Sigmoid colon (tissue), 7 donors: ENCODE data around the gene CARD19. TPM values are rescaled to one million over a fixed set of nuclear protein-coding genes. Genes with fewer than 3 reads are reported as not detected.

Experiments used
- DNase-seq: peaks from one replicate; pipeline ENCODE4 v3.0.0-alpha.2; 2019
- H3K27ac ChIP-seq, 4 donors: fragments of 200-600 bp; sonication (generic); one replicate each; pipeline ENCODE4 v1.5.1; 2016 to 2019; ENCODE audit warnings: mild to moderate bottlenecking in 1 of 4
- H3K27me3 ChIP-seq, 3 donors: fragments of 200-600 bp; sonication (generic); one replicate each; pipeline ENCODE4 v1.5.1; 2019; ENCODE audit warnings: mild to moderate bottlenecking in 1 of 3
- H3K36me3 ChIP-seq, 4 donors: fragments of 200-600 bp; sonication (generic); one replicate each; pipeline ENCODE4 v1.5.1; 2016 to 2019
- H3K4me1 ChIP-seq, 4 donors: fragments of 200-600 bp; sonication (generic); one replicate each; pipeline ENCODE4 v1.5.1; 2017 to 2019
- H3K4me3 ChIP-seq, 4 donors: fragments of 200-600 bp; sonication (generic); one replicate each; pipeline ENCODE4 v1.5.1; 2017 to 2019; ENCODE audit warnings: mild to moderate bottlenecking in 2 of 4, moderate library complexity in 1 of 4
- H3K9me3 ChIP-seq, 4 donors: fragments of 200-600 bp in 3 of 4; sonication (generic) in 3 of 4; one replicate each; pipeline versions ENCODE4 v1.5.1 to v1.6.1; 2013 to 2019
- EP300 ChIP-seq, 4 donors: sonication (generic); formaldehyde crosslinking; IDR thresholded peaks; one replicate each; pipeline ENCODE4 v1.6.1; 2017; ENCODE audit warnings: antibody characterized with exemption in 4 of 4
- POLR2A ChIP-seq, 2 donors: fragments of 450-650 bp; IDR thresholded peaks; one replicate each; pipeline ENCODE4 v1.6.1; 2016; ENCODE audit warnings: antibody characterized with exemption in 2 of 2, mild to moderate bottlenecking in 2 of 2, moderate library complexity in 2 of 2
- POLR2AphosphoS5 ChIP-seq, 4 donors: sonication (generic); formaldehyde crosslinking; IDR thresholded peaks; one replicate each; pipeline ENCODE4 v1.6.1; 2017; ENCODE audit warnings: antibody characterized with exemption in 4 of 4
- WGBS, 2 donors: extraction: QIAGEN DNeasy Blood & Tissue Kit; methylation state at CpG; one replicate each; pipeline ENCODE4 v1.1.7; 2013; 5-methylcytosine and 5-hydroxymethylcytosine counted together
- intact Hi-C: fragments of 100-400 bp; cut with DNase I; formaldehyde crosslinking; loops from one replicate; pipeline ENCODE4 v1.15.1; 2023
- polyA plus RNA-seq, 3 donors: library from polyadenylated mRNA; stranded (reverse); fragments of 200-250 nt; gene quantifications; one replicate each; pipeline ENCODE4 v1.2.3, GENCODE V29; 2013
- total RNA-seq, 4 donors: library from RNA; depleted of rRNA; stranded (reverse); fragments of >200 nt; gene quantifications; one replicate each; pipeline ENCODE4 v1.1.0, GENCODE V29; 2016
- TF ChIP-seq, protein P1 (sequence below), 4 experiments: fragments of 450-650 bp in 3 of 4; fragments of 200-600 bp in 1 of 4; IDR thresholded peaks; one replicate each; pipeline ENCODE4 v1.5.1; 2016 to 2019; ENCODE audit warnings: antibody characterized with exemption in 4 of 4, mild to moderate bottlenecking in 3 of 4, moderate library complexity in 2 of 4
- donor health status: healthy with polysubstance abuse.
- donor health status: Bipolar disorder and iron deficiency.
- donor health status: healthy.

Gene CARD19
- total RNA-seq, result 10 to 100 TPM; 51.2 to 88.4 (median 85.0) TPM
- polyA plus RNA-seq, result 10 to 100 TPM; 56.8 to 87.2 (median 66.1) TPM

- TF ChIP-seq POLR2AphosphoS5 (IDR thresholded peaks at IDR 0.05), result peak; percentile 94 to 99 (median 98)
- peak; percentile 50 to 54 for TF ChIP-seq POLR2A (IDR thresholded peaks at IDR 0.05)
- no peak for TF ChIP-seq EP300 (IDR thresholded peaks at IDR 0.05)
- TF ChIP-seq, protein P1, sequence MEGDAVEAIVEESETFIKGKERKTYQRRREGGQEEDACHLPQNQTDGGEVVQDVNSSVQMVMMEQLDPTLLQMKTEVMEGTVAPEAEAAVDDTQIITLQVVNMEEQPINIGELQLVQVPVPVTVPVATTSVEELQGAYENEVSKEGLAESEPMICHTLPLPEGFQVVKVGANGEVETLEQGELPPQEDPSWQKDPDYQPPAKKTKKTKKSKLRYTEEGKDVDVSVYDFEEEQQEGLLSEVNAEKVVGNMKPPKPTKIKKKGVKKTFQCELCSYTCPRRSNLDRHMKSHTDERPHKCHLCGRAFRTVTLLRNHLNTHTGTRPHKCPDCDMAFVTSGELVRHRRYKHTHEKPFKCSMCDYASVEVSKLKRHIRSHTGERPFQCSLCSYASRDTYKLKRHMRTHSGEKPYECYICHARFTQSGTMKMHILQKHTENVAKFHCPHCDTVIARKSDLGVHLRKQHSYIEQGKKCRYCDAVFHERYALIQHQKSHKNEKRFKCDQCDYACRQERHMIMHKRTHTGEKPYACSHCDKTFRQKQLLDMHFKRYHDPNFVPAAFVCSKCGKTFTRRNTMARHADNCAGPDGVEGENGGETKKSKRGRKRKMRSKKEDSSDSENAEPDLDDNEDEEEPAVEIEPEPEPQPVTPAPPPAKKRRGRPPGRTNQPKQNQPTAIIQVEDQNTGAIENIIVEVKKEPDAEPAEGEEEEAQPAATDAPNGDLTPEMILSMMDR (IDR thresholded peaks at IDR 0.05), result no peak
- intact Hi-C loops, result loop anchor here (2.0 to 10.0 kb wide), 3 partner anchors 39 to 356 kb away; partner anchors contain the start of genes BICD2, FAM120A, FAM120AOS and NINJ1
- H3K4me1 ChIP-seq, result peaks cover 0 to 56% (median 48%) of the 10 kb centered on the region in 4 donors
- H3K27ac ChIP-seq, result peak within 1 kb of the TSS; percentile 94 to 99 (median 98)
- H3K36me3 ChIP-seq, result no peaks in the 10 kb centered on the region
- 0% methylated on average over 65 of the region's 65 CpGs for WGBS, 2 donors
- no peaks in the 10 kb centered on the region for H3K27me3 ChIP-seq
- H3K9me3 ChIP-seq, result peaks cover 0 to 8% (median 0%) of the 10 kb centered on the region in 4 donors
- DNase-seq, result peak; percentile 87
- peak within 1 kb of the TSS; percentile 56 to 100 (median 92) for H3K4me3 ChIP-seq
Observed at GRCh38 chr9:93096131-93096802, at the start of gene CARD19. TSS of gene CARD19 (plus strand) at chr9:93096217. CDS start at chr9:93096346, 129 bp downstream.

GRCh38 chr9:93048566-93049448 is 47.2 kb upstream of the CARD19 start:
- H3K4me3 ChIP-seq, result no peak overlapping the region
- TF ChIP-seq POLR2AphosphoS5 (IDR thresholded peaks at IDR 0.05) (no peak), POLR2A (IDR thresholded peaks at IDR 0.05) (no peak), EP300 (IDR thresholded peaks at IDR 0.05) (no peak)
- TF ChIP-seq, protein P1 (IDR thresholded peaks at IDR 0.05), result no peak
- H3K27ac ChIP-seq, result no peak overlapping the region
- H3K36me3 ChIP-seq, result no peaks in the 10 kb centered on the region
- H3K27me3 ChIP-seq, result no peaks in the 10 kb centered on the region
- DNase-seq, result no peak
- WGBS, 2 donors, result 87 to 92% methylated on average over 8 of the region's 8 CpGs
- H3K4me1 ChIP-seq, result peaks cover 0 to 7% (median 3%) of the 10 kb centered on the region in 4 donors
- H3K9me3 ChIP-seq, result no peaks in the 10 kb centered on the region
- intact Hi-C loops, result no loop called here

DNA sequence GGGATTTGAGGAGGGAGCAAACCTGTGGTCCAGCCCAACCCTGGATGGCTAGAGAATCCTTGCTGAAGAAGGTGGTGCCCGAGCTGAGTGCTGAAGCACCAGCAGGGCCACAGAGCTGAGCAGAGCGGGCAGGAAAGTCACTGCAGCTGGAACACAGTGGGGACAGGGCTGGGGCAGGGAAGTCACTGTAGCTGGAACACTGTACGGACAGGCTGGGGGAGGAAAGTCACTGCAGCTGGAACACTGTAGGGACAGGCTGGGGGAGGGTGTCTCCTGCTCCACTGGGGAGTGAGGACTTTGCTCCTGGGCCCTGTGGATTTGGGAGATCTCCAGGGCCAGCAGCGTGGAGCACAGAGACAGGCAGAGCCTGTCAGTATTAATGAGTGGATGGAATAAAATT is 46.5 kb upstream of the CARD19 start:
- TF ChIP-seq POLR2A (IDR thresholded peaks at IDR 0.05) (no peak), POLR2AphosphoS5 (IDR thresholded peaks at IDR 0.05) (no peak), EP300 (IDR thresholded peaks at IDR 0.05) (no peak)
- TF ChIP-seq, protein P1 (IDR thresholded peaks at IDR 0.05), result no peak
- no peak overlapping the region for H3K27ac ChIP-seq
- H3K4me1 ChIP-seq, result peaks cover 0 to 7% (median 3%) of the 10 kb centered on the region in 4 donors
- 43 to 77% methylated on average over 4 of the region's 4 CpGs for WGBS, 2 donors
- H3K4me3 ChIP-seq, result no peak overlapping the region
- no peaks in the 10 kb centered on the region for H3K27me3 ChIP-seq
- no peaks in the 10 kb centered on the region for H3K9me3 ChIP-seq
- no peak for DNase-seq
- intact Hi-C loops, result no loop called here
- no peaks in the 10 kb centered on the region for H3K36me3 ChIP-seq

DNA sequence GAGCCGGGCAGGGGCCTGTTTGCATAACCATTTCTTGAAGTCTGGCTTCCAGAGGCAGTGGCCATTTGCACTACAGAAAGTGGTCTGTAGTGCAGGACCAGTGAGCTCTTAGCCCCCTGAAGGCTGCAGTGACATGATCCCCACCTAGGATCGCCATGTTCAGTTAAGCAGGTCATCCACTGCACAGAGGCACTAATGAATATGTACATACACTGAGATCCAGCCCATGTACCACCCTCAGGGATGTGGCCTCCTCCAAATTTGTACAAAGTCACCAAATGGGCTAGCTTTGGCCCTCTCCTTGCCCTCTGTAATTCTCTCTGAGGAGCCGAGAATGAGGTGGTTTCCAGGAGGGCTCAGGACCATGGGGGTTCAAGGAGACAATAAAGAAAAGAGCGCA is 45.8 kb upstream of the CARD19 start:
- intact Hi-C loops, result no loop called here
- Histone ChIP-seq H3K27me3 (no peaks in the 10 kb centered on the region), H3K9me3 (no peaks in the 10 kb centered on the region), H3K4me1 (peaks cover 0 to 7% (median 3%) of the 10 kb centered on the region in 4 donors), H3K27ac (no peak overlapping the region), H3K36me3 (no peaks in the 10 kb centered on the region), H3K4me3 (no peak overlapping the region)
- 89 to 92% methylated on average over 4 of the region's 4 CpGs for WGBS, 2 donors
- DNase-seq, result no peak
- TF ChIP-seq EP300 (IDR thresholded peaks at IDR 0.05) (no peak), POLR2A (IDR thresholded peaks at IDR 0.05) (no peak), POLR2AphosphoS5 (IDR thresholded peaks at IDR 0.05) (no peak)
- TF ChIP-seq, protein P1 (IDR thresholded peaks at IDR 0.05), result no peak
